HepG2 (cell line): ENCODE data around the gene ARFGAP1. TPM values are rescaled to one million over a fixed set of nuclear protein-coding genes. Genes with fewer than 3 reads are reported as not detected.

Source experiments
- ADNP ChIP-seq: sonication (generic); formaldehyde crosslinking; IDR thresholded peaks from 2 replicates; pipeline ENCODE4 v1.4.0; 2020; ENCODE audit warnings: missing genetic modification reagents
- AKAP8 ChIP-seq: sonication (generic); formaldehyde crosslinking; IDR thresholded peaks from 2 replicates; pipeline ENCODE4 v1.5.1; 2020; ENCODE audit warnings: mild to moderate bottlenecking, missing genetic modification reagents
- ATF5 ChIP-seq: sonication (generic); formaldehyde crosslinking; IDR thresholded peaks from 2 replicates; pipeline ENCODE4 v1.4.0; 2020; ENCODE audit warnings: mild to moderate bottlenecking, low read depth, missing genetic modification reagents
- DNMT1 ChIP-seq: sonication (generic); formaldehyde crosslinking; IDR thresholded peaks from 2 replicates; pipeline ENCODE4 v1.5.1; 2020; ENCODE audit warnings: mild to moderate bottlenecking, missing genetic modification reagents
- ETV6 ChIP-seq: sonication (generic); formaldehyde crosslinking; conservative IDR thresholded peaks from 2 replicates; pipeline ENCODE4 v1.4.0; 2020; ENCODE audit warnings: missing genetic modification reagents
- HES4 ChIP-seq: sonication (generic); formaldehyde crosslinking; IDR thresholded peaks from 2 replicates; pipeline ENCODE4 v1.9.0; 2021; ENCODE audit warnings: mild to moderate bottlenecking, missing genetic modification reagents, borderline replicate concordance
- KAT2B ChIP-seq: fragments of 150-350 bp; IDR thresholded peaks from 2 replicates; pipeline ENCODE4 v1.6.1; 2014; ENCODE audit warnings: low read depth, low read length, borderline replicate concordance
- MATR3 ChIP-seq: sonication (generic); formaldehyde crosslinking; IDR thresholded peaks from 2 replicates; pipeline ENCODE4 v1.4.0; 2020; ENCODE audit warnings: missing genetic modification reagents
- PAXIP1 ChIP-seq: sonication (generic); formaldehyde crosslinking; conservative IDR thresholded peaks from 2 replicates; pipeline ENCODE4 v1.4.0; 2020; ENCODE audit warnings: mild to moderate bottlenecking, missing genetic modification reagents, moderate library complexity
- PBX2 ChIP-seq: IDR thresholded peaks from 2 replicates; pipeline ENCODE4 v1.6.1; 2016; ENCODE audit warnings: control low read depth
- RAD21 ChIP-seq: fragments of 450-650 bp; formaldehyde crosslinking; IDR thresholded peaks from 2 replicates; pipeline ENCODE4 v1.5.0; 2020; ENCODE audit warnings: mild to moderate bottlenecking
- SMC3 ChIP-seq: IDR thresholded peaks from 2 replicates; pipeline ENCODE4 v1.6.1; 2011; ENCODE audit warnings: low read length, improper control_type of control experiment
- SP2 ChIP-seq: sonication (generic); formaldehyde crosslinking; IDR thresholded peaks from 2 replicates; pipeline ENCODE4 v1.5.1; 2020; ENCODE audit warnings: mild to moderate bottlenecking, missing genetic modification reagents
- TEF ChIP-seq: sonication (generic); formaldehyde crosslinking; IDR thresholded peaks from 2 replicates; pipeline ENCODE4 v1.5.0; 2020; ENCODE audit warnings: missing genetic modification reagents
- U2AF2 ChIP-seq: fragments of 200-400 bp; formaldehyde crosslinking; IDR thresholded peaks from 2 replicates; pipeline ENCODE4 v1.6.1; 2017; ENCODE audit warnings: low read depth, mild to moderate bottlenecking, low read length
- ZBTB7B ChIP-seq: sonication (generic); formaldehyde crosslinking; IDR thresholded peaks from 2 replicates; pipeline ENCODE4 v1.4.0; 2020; ENCODE audit warnings: missing genetic modification reagents
- ZNF468 ChIP-seq: sonication (generic); formaldehyde crosslinking; IDR thresholded peaks from 2 replicates; pipeline ENCODE4 v1.8.0; 2022; ENCODE audit warnings: mild to moderate bottlenecking, moderate library complexity, missing genetic modification reagents
- ZNF737 ChIP-seq: sonication (generic); formaldehyde crosslinking; IDR thresholded peaks from 2 replicates; pipeline ENCODE4 v1.5.0; 2020; ENCODE audit warnings: missing genetic modification reagents, mild to moderate bottlenecking, borderline replicate concordance
- ZNF749 ChIP-seq: sonication (generic); formaldehyde crosslinking; IDR thresholded peaks from 2 replicates; pipeline ENCODE4 v1.8.0; 2022; ENCODE audit warnings: mild to moderate bottlenecking, missing genetic modification reagents, moderate library complexity, borderline replicate concordance
- ZNF776 ChIP-seq: sonication (generic); formaldehyde crosslinking; IDR thresholded peaks from 2 replicates; pipeline ENCODE4 v1.4.0; 2020; ENCODE audit warnings: mild to moderate bottlenecking, missing genetic modification reagents
- ZNF800 ChIP-seq: sonication (generic); formaldehyde crosslinking; IDR thresholded peaks from 2 replicates; pipeline ENCODE4 v1.4.0; 2020; ENCODE audit warnings: missing genetic modification reagents
- ZNF83 ChIP-seq: sonication (generic); formaldehyde crosslinking; IDR thresholded peaks from 2 replicates; pipeline ENCODE4 v1.4.0; 2020; ENCODE audit warnings: missing genetic modification reagents, mild to moderate bottlenecking, borderline replicate concordance
- ZSCAN21 ChIP-seq: sonication (generic); formaldehyde crosslinking; IDR thresholded peaks from 2 replicates; pipeline ENCODE4 v1.8.0; 2022; ENCODE audit warnings: mild to moderate bottlenecking, missing genetic modification reagents, moderate library complexity, borderline replicate concordance
- polyA plus RNA-seq, 8 experiments: library from polyadenylated mRNA; depleted of rRNA in 3 of 8; stranded (reverse) in 7 of 8; unstranded in 1 of 8; fragments of >200 nt; fragmentation: Illumina TruSeq in 4 of 8; extraction: Trizol in 4 of 8; gene quantifications; 2 replicates each; pipeline versions ENCODE4 v1.2.1 to v1.2.3, GENCODE V29; 2011 to 2016; ENCODE audit warnings: low read depth in 4 of 8, missing spikeins in 1 of 8, mixed read lengths in 1 of 8; ENCODE audit not compliant: insufficient read depth in 1 of 8
- total RNA-seq, 5 experiments: library from RNA; depleted of rRNA; stranded (reverse); fragments of >200 nt; fragmentation: Illumina TruSeq; extraction: Trizol; gene quantifications; 2 replicates each; pipeline ENCODE4 v1.2.3, GENCODE V29; 2016; ENCODE audit warnings: low read depth in 1 of 5

ARFGAP1 gene
- total and polyA plus RNA-seq, 2 of the 13 experiments (the other 11 are each of a cell fraction or from before 2014, with no cell fraction given): 132 TPM

GRCh38 chr20:63309261-63310071 lies 36.9 kb downstream of the ARFGAP1 start (continued):
- TF ChIP-seq PAXIP1 (CRISPR knock-in tag) (no peak), ZNF800 (0 out of 2 replicates have a peak, but pooled peaks have one; percentile 22), ETV6 (no peak), ZBTB7B (CRISPR knock-in tag) (peak; percentile 77; the same call in 1 of the 2 replicates), ZNF83 (CRISPR knock-in tag) (no peak), TEF (CRISPR knock-in tag) (no peak), ZSCAN21 (no peak), AKAP8 (no peak), RAD21 (CRISPR knock-in tag) (peak; percentile 94), ZNF749 (CRISPR knock-in tag) (no peak), KAT2B (no peak), ZNF776 (CRISPR knock-in tag) (no peak), PBX2 (CRISPR knock-in tag) (no peak), DNMT1 (CRISPR knock-in tag) (no peak), ZNF737 (CRISPR knock-in tag) (no peak; the same call in 1 of the 2 replicates), SP2 (no peak), U2AF2 (no peak), ADNP (CRISPR knock-in tag) (no peak), ATF5 (CRISPR knock-in tag) (no peak), MATR3 (CRISPR knock-in tag) (no peak), SMC3 (peak; percentile 83), HES4 (CRISPR knock-in tag) (peak; percentile 84; the same call in 1 of the 2 replicates), ZNF468 (CRISPR knock-in tag) (no peak)
